GM23248 (cell line): ENCODE data around the gene FDXR.

Experiments used
- EZH2 ChIP-seq: fragments of 200-600 bp; sonication (generic); IDR thresholded peaks from 2 replicates; pipeline ENCODE4 v1.6.1; 2018; ENCODE audit warnings: antibody characterized with exemption, mild to moderate bottlenecking; ENCODE audit not compliant: insufficient read depth, poor library complexity, severe bottlenecking
- EZH2phosphoT487 ChIP-seq: fragments of 200-600 bp; sonication (generic); IDR thresholded peaks from 2 replicates; pipeline ENCODE4 v1.6.1; 2018; ENCODE audit warnings: antibody characterized with exemption, moderate library complexity, mild to moderate bottlenecking, low read depth; ENCODE audit not compliant: insufficient read depth

DNA sequence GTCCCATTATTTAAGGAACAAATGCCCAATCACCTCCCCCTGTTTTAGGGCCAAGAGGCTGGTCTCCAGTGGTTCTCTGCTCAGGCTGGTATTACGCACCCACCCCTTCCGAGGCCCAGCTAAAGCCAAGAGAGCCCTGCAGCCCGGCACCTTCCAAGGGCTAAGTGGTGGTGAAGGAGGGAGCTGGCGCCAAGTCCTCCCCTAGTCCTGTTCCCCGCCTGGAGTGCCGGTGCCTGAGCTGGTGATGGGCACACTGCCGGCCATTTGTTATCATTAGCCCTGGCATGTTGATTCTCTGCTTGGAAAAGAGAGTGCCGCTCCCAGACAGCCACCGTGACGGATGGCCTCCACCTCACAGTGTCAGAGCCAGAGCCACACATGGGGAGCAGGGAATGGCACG is 45.0 kb downstream of the FDXR start:
- TF ChIP-seq EZH2: no peak
- no peak for TF ChIP-seq EZH2phosphoT487
